ENCODE measurements around the gene PRDM15.

PRDM15 gene

GRCh38 chr21:41783476-41784180 lies 95.5 kb downstream of the PRDM15 start:
- TF ChIP-seq CTCF (IDR thresholded peaks at IDR 0.05; ENCODE audit: extremely low read depth, missing control alignments): no peak
- DNase-seq (ENCODE audit: low spot score): no peak

- no peak for DNase-seq (ENCODE audit: low spot score)
- no peak for TF ChIP-seq CTCF (IDR thresholded peaks at IDR 0.05; ENCODE audit: extremely low read depth, missing control alignments)
These were observed 98.1 kb downstream of the PRDM15 start for GRCh38 chr21:41781050-41781410.

GRCh38 chr21:41780337-41781049 lies 98.7 kb downstream of the PRDM15 start:
- DNase-seq (ENCODE audit: low spot score): no peak
- TF ChIP-seq CTCF (IDR thresholded peaks at IDR 0.05; ENCODE audit: extremely low read depth, missing control alignments): no peak

GRCh38 chr21:41779659-41780058 lies 99.5 kb downstream of the PRDM15 start:
- TF ChIP-seq CTCF (IDR thresholded peaks at IDR 0.05; ENCODE audit: extremely low read depth, missing control alignments): no peak
- DNase-seq (ENCODE audit: low spot score): no peak

GRCh38 chr21:41778930-41779600 lies 100.1 kb downstream of the PRDM15 start:
- no peak for TF ChIP-seq CTCF (IDR thresholded peaks at IDR 0.05; ENCODE audit: extremely low read depth, missing control alignments)
- DNase-seq (ENCODE audit: low spot score): no peak

GRCh38 chr21:41777951-41778815 lies 101.0 kb downstream of the PRDM15 start:
- DNase-seq (ENCODE audit: low spot score): no peak
- TF ChIP-seq CTCF (IDR thresholded peaks at IDR 0.05; ENCODE audit: extremely low read depth, missing control alignments): peak; percentile 22
